22Rv1 (cell line): Measurements from ENCODE around the gene IL1A.

ENCODE experiments used
- H3K27ac ChIP-seq: fragments of 450-650 bp; 2 replicates; pipeline ENCODE4 v1.5.1; 2017
- CTCF ChIP-seq: fragments of 450-650 bp; IDR thresholded peaks from 2 replicates; pipeline ENCODE4 v1.5.1; 2017; ENCODE audit warnings: mild to moderate bottlenecking
- ZFX ChIP-seq: fragments of 450-650 bp; IDR thresholded peaks from 2 replicates; pipeline ENCODE4 v1.6.1; 2017; ENCODE audit warnings: antibody characterized with exemption, borderline replicate concordance

IL1A gene

GRCh38 chr2:112790305-112790704 is 6.0 kb upstream of the IL1A start:
- no peak overlapping the region for H3K27ac ChIP-seq
- TF ChIP-seq CTCF (no peak), ZFX (no peak)

GRCh38 chr2:112789186-112789585 is 4.9 kb upstream of the IL1A start:
- TF ChIP-seq ZFX (no peak), CTCF (no peak)
- no peak overlapping the region for H3K27ac ChIP-seq

DNA sequence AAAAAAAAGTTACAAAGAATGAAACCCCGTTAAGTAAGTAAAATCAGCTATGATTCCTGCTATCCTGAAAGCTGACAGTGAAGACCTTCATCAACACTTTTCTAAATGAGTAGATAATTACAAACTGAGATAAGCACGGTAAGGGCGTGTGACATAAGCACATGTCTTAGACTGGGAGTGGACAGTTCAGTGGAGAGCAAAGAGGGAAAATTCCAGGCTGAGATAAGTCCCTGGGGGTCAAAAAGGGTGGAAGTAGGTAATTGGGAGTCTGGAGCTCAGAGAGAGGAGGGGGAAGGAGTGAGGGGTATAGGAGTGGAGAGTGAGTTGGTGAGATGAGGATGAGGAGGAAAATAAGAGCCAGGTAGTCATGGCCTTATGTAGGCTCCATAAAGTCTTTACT is 4.4 kb upstream of the IL1A start:
- no peak overlapping the region for H3K27ac ChIP-seq
- TF ChIP-seq ZFX, result no peak

- no peak overlapping the region for H3K27ac ChIP-seq
- no peak for TF ChIP-seq ZFX
- TF ChIP-seq CTCF, result no peak
Measured at GRCh38 chr2:112787729-112788393, 3.6 kb upstream of the IL1A start.

DNA sequence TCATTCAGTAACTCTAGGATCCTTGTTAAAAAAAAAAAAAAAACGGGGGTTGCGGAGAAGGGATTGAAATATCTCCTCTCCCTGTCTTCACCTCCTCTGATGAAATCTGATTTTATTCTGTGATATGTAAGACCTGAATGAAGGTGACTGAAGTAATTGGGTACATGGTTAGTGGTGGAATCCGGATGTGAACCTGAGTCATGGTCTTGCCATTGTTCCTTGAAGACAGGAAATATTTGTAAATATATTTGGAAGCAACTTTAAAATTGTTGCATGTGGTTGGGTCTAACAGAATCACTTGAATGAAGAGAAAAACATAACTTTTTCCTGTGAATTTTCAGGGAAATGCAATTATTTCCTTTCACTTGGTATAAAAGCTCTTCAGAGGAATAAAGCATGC is 3.0 kb upstream of the IL1A start:
- no peak overlapping the region for H3K27ac ChIP-seq
- no peak for TF ChIP-seq ZFX
- no peak for TF ChIP-seq CTCF

DNA sequence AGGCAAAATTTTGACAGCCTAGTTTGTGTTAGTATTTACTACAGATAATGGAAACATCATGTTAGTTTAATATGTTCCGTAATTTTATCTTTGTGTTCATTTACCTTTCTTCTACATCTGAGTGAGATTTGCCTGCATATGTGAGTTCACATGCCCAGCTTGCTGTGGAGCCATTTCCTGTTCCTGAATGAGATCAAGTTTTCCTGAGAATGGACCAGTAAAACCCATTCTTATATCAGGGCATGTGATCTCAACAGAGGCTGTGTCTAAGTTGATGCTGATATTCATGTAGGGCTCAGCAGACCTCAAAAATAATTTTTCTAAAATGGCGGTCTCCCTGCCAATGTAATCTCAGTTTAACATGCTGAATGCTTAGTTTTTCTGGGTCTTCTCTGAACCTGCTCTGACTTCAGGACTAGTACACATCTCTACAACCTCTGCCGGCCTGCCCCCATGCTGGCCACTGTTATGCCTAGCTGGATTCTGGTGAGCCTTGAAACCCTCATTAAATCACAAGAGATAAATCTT is 1.0 kb downstream of the IL1A start:
- no peak for TF ChIP-seq CTCF
- TF ChIP-seq ZFX, result no peak
- no peak overlapping the region for H3K27ac ChIP-seq

- no peak overlapping the region for H3K27ac ChIP-seq
- TF ChIP-seq CTCF (no peak), ZFX (no peak)
Measured at GRCh38 chr2:112782234-112782799, 2.0 kb downstream of the IL1A start.

- no peak overlapping the region for H3K27ac ChIP-seq
- TF ChIP-seq ZFX (no peak), CTCF (no peak)
Measured at GRCh38 chr2:112779598-112779997, 4.7 kb downstream of the IL1A start.
